Sigmoid colon (tissue), 3 donors: ENCODE data around the gene MSH3.

Experiments
- CTCF ChIP-seq, 4 experiments: fragments of 450-650 bp in 3 of 4; fragments of 200-600 bp in 1 of 4; IDR thresholded peaks; one replicate each; pipeline ENCODE4 v1.5.1; 2016 to 2019; ENCODE audit warnings: antibody characterized with exemption in 4 of 4, mild to moderate bottlenecking in 3 of 4, moderate library complexity in 2 of 4
- POLR2A ChIP-seq, 2 donors: fragments of 450-650 bp; IDR thresholded peaks; one replicate each; pipeline ENCODE4 v1.6.1; 2016; ENCODE audit warnings: antibody characterized with exemption in 2 of 2, mild to moderate bottlenecking in 2 of 2, moderate library complexity in 2 of 2

GRCh38 chr5:80820685-80821084 is 166.2 kb downstream of the MSH3 start:
- no peak for TF ChIP-seq POLR2A (IDR thresholded peaks at IDR 0.05)
- no peak for TF ChIP-seq CTCF (IDR thresholded peaks at IDR 0.05)
